Omental fat pad (tissue), 4 donors: ENCODE results near the gene AHCY. TPM values are rescaled to one million over a fixed set of nuclear protein-coding genes. Genes with fewer than 3 reads are reported as not detected.

ENCODE experiments used
- ATAC-seq: fragments of 150-250 bp; one replicate; pipeline ENCODE4 v1.9.1; 2016; ENCODE audit warnings: mild to moderate bottlenecking, moderate library complexity; ENCODE audit not compliant: low FRiP score
- DNase-seq: peaks from one replicate; pipeline ENCODE4 v3.0.0-alpha.2; 2019; ENCODE audit warnings: low spot score
- CTCF ChIP-seq, 3 donors: fragments of 450-650 bp; IDR thresholded peaks; one replicate each; pipeline ENCODE4 v1.5.1; 2016 to 2017; ENCODE audit warnings: antibody characterized with exemption in 3 of 3, mild to moderate bottlenecking in 3 of 3, moderate library complexity in 2 of 3
- total RNA-seq, 4 donors: library from RNA; depleted of rRNA; stranded (reverse); fragments of >200 nt; gene quantifications; one replicate each; pipeline ENCODE4 v1.1.0, GENCODE V29; 2016

The AHCY gene
- total RNA-seq, 4 donors from 2014 or later = 61.9 to 83.1 (median 72.6) TPM

GRCh38 chr20:34320861-34321260, 17.7 kb upstream of the AHCY start:
- ATAC-seq (no peak), DNase-seq (no peak)
- no peak for TF ChIP-seq CTCF (IDR thresholded peaks at IDR 0.05)

- no peak for DNase-seq
- ATAC-seq = no peak
- TF ChIP-seq CTCF (IDR thresholded peaks at IDR 0.05) = no peak
These were observed 15.7 kb upstream of the AHCY start for GRCh38 chr20:34318609-34319443.

GRCh38 chr20:34316196-34316814, 13.2 kb upstream of the AHCY start:
- ATAC-seq = no peak
- TF ChIP-seq CTCF (IDR thresholded peaks at IDR 0.05) = no peak
- no peak for DNase-seq

- no peak for TF ChIP-seq CTCF (IDR thresholded peaks at IDR 0.05)
- DNase-seq = no peak
- ATAC-seq = no peak
These were observed 12.1 kb upstream of the AHCY start for GRCh38 chr20:34315236-34315635.

GRCh38 chr20:34312544-34313217, 9.5 kb upstream of the AHCY start:
- ATAC-seq (peak; percentile 94), DNase-seq (peak; percentile 61)
- peak in 2 of 3 donors; percentile 96 to 98 for TF ChIP-seq CTCF (IDR thresholded peaks at IDR 0.05)

- ATAC-seq (peak; percentile 30), DNase-seq (no peak)
- TF ChIP-seq CTCF (IDR thresholded peaks at IDR 0.05) = no peak
These were observed 8.9 kb upstream of the AHCY start for GRCh38 chr20:34312024-34312460.
